IPS DF 19.7 (cell line): ENCODE measurements around the gene GLRX.
"Not testable (repeated sequence)": the region's sequence is repeated elsewhere in the genome, so short reads cannot be mapped to it uniquely, and the experiment has no call there.

Experiments used
- DNase-seq: peaks from one replicate; pipeline ENCODE4 v3.0.0-alpha.2; 2013; ENCODE audit warnings: low read depth, low spot score

GLRX gene, protein sequence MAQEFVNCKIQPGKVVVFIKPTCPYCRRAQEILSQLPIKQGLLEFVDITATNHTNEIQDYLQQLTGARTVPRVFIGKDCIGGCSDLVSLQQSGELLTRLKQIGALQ

GRCh38 chr5:95822542-95823181 lies at the start of gene GLRX:
TSS of gene GLRX (minus strand) at chr5:95822726. CDS start at chr5:95822662, 64 bp downstream.
- no peak for DNase-seq

DNA sequence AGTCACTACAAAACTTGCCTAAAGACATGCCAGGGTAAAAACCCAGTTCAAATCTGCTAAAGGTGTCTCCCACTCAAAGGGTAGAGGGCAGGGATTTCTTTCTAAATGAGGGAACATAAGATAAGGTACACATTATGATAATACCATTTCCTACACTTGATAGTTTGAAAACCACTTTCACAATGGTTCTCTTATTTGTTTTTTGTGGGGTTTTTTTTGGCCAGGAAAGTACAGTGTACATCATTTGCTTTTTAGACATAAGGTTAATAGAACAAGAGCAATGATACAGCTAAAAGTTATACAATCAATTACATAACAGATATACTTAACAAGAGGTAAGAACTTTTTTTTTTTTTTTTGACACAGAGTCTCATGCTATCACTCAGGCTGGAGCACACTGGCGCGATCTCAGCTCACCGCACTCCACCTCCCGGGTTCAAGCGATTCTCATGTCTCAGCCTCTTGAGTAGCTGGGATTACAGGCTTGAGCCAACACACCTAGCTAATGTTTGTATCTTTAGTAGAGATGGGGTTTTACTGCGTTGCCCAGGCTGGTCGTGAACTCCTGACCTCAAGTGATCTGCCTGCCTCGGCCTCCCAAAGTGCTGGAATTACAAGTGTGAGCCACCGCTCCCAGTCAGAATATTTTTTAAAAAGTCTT lies 48.8 kb upstream of the GLRX start:
- DNase-seq = no peak

DNA sequence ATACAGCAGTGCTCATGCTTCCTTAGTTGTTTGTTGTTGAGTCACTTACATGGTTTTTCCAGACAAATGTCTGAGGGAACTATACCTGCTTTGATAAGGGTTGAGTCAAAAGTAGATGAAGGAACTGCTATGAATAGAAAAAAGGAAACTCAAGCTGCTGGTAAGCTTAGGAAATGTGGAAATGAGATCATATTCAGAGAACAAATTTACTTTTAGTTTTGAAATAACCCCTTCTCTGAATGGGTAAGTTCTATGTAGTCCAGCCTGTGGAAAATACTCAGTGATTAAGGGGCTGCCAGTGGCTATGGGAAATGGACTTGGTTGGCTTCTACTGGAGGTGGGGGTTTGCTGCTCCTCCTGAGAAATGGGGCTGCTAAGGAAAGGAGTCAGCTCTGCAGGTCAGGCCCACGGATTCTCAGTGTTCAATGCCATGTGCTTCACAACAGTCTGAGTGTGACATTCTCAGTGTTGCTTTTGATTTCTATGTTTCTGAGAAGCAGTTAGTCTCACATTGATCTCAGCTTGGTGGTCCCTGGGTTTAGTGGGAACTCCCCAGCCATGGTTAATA lies 47.7 kb upstream of the GLRX start:
- DNase-seq = no peak

DNA sequence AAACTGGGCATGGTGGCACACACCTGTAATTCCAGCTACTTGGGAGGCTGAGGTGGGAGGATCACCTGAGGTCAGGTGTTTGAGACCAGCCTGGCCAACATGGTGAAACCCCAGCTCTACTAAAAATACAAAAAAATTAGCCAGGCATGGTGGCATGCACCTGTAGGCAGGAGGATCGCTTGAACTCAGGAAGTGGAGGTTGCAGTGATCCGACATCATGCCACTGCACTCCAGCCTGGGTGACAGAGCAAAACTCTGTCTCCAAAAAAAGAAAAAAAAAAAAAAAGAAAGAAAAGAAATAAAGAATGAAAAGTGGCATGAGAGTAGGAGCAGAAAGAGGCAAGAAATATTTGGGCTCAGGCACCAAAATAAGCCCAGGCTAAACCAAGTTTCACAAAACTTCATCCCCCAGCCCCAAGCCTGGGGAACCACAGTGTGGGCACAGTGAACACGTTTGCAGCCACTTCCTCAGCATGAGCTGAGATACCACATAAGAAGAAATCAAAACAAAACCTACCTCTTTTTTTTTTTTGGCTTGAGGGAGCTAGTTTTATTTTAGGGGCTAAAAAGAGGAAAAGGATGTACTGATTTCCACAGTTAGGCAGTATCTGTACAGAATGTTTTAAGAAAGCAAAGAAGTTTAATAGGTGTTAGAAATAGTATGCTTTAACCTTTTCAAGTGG lies 46.8 kb upstream of the GLRX start:
- not testable (repeated sequence) for DNase-seq

- DNase-seq = no peak
Measured at GRCh38 chr5:95868136-95868535, 45.6 kb upstream of the GLRX start.

DNA sequence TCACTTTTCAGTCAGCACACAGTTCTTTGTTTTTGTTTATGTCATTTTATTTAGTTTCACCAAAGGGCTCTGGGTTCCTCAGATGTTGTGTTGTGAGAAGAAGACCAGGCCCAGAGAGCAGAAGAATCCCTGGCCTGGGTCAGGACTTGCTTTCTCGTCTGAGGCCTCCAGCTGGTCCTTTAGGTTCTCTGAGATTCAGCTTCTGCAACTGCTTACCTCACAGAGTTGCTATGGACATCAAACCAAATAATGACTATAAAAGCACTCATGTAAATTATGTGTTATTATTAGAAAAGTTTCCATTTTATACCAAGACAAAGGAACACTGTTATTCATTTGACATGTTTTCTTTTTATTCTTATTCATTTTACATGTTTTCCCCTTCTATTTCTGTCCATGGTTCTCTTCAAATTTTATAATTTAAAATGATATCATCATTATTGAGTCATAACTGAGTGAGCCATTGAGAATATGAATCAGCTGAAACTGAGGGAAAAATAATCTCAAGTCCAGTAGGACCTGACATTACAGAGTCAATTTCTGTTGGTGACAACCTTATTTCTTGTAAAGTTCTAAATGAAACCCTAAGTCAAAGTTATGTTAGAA lies 44.0 kb upstream of the GLRX start:
- DNase-seq = no peak

- DNase-seq = no peak
Measured at GRCh38 chr5:95864944-95865504, 42.5 kb upstream of the GLRX start.

DNA sequence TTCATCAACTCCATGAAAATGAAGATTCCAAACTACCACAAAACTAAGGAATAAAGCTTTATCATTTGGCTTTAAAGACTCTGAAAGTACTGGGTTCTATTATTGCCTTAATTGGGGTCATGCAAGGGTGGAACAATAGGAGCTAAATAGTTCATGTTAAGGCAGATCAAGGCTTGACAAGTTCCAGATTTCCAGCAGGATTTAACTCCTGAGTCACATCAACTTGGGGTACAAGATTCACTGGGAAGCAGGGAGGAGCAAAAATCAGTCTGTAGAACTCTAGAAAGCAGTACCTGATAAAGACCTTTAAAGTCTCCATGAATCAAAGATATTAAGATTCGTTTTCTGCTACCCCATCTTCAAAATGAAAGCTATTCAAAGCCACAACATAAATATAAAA lies 41.9 kb upstream of the GLRX start:
- DNase-seq = no peak

GRCh38 chr5:95863383-95863757 lies 40.8 kb upstream of the GLRX start:
- DNase-seq = no peak

- no peak for DNase-seq
Measured at GRCh38 chr5:95862671-95863382, 40.3 kb upstream of the GLRX start.

- no peak for DNase-seq
Measured at GRCh38 chr5:95861864-95862561, 39.5 kb upstream of the GLRX start.

GRCh38 chr5:95861221-95861863 lies 38.8 kb upstream of the GLRX start:
- no peak for DNase-seq

GRCh38 chr5:95859661-95860060 lies 37.1 kb upstream of the GLRX start:
- DNase-seq = no peak

DNA sequence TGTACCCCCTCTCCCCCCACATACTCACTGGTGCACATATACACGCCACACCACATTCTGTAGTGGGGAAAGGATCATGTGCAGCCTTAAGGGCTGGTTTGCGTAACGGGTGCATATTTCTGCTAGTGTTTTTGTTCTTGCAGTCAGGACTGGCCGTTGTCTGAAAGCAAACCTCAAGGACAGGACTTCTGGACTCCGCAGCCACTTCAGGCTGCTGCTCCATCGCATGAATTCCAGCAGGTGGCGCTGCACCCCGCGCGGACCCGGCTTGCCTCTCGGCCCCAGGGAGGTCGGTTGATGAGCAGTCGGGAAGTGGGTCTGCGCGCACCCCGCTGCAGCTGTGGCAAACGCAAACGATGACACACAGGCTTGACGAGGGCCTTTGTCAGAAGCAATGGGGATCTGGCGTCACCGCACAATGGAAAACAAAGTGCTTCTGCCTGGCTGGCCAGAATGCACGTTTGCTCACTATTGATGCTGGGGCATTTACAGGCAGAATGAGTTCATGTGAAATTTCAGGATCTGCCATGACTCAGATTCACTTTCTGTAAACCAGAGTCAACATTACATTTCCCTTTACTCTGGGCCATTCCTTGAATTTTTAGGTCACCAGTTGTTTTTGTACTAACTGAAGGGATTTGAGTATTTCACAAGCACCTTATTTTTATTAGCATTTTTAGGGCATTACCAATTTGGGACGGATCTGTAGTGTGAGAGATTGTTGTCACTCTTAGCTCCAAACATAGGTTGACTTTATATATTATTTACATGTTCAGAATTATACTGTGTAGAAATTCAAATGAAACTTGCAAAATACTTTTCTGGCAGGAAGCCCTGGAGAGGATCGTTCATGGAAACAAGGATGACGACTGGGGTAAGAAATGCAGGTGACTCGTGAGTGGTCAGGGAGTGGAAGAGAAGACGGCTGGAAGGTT lies 36.4 kb upstream of the GLRX start:
- peak; percentile 50 for DNase-seq

- no peak for DNase-seq
Measured at GRCh38 chr5:95858023-95858461, 35.5 kb upstream of the GLRX start.

GRCh38 chr5:95857185-95857945 lies 34.8 kb upstream of the GLRX start:
- DNase-seq = no peak

GRCh38 chr5:95856501-95856981 lies 34.0 kb upstream of the GLRX start:
- no peak for DNase-seq

DNA sequence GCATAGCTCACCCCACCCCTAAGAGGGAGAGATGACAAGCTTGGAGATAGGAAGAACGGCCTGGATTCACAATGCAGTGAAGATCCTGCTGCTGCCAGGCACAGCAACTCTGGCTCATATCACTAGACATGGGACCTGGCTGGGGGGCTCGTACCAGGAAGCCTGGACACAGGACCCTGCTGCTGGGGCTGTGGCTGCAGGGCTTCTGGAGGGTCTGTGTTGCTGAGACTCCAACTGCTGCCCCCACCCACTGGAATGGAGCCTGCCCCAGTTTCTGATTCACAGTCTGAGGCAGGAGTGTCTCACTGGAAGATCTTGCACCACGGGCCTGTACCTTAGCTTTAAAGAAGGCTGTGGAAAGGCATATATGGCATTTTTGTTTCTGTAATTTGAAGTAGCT lies 31.0 kb upstream of the GLRX start:
- DNase-seq = no peak
